HG03196 (cell line): Measurements from ENCODE around the gene CSRNP3.

Experiments
- ATAC-seq: cut with Tn5 transposase; IDR thresholded peaks from one replicate; pipeline ENCODE4 v1.9.1; 2021; ENCODE audit not compliant: unreplicated experiment

CSRNP3 gene

DNA sequence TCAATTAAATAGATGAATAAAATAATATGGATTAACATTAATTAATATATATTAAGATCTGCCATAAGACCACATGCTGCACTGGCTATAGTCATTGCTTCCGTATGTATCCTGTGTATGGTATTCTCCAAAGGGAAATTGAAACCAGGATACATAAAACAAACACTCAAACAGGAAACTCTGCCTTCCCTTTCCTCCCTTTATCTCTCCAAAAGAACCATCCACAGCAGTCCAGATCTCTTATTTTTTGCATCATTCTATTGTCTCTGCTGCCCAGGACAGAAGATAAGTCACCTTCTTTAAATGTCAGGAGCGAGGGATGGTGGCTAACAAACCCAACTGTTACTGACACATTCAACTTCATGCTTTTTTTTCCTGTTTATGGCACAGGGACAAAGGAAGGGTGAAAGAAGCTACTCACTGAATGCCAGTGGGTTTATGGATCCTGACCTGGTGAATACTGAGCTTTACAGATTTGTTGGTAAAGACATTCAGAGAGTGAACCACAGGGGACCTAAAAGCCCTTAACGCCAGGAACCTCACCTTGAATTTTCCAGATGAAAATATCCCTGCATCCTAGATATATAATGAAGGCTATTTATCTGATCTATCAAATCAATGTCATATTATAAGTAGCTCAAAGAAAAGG, 67.5 kb downstream of the CSRNP3 start:
- ATAC-seq, result no peak

GRCh38 chr2:165539985-165540384, 70.5 kb downstream of the CSRNP3 start:
- no peak for ATAC-seq

- ATAC-seq, result peak; percentile 90
Measured at GRCh38 chr2:165544897-165545296, 75.4 kb downstream of the CSRNP3 start.

DNA sequence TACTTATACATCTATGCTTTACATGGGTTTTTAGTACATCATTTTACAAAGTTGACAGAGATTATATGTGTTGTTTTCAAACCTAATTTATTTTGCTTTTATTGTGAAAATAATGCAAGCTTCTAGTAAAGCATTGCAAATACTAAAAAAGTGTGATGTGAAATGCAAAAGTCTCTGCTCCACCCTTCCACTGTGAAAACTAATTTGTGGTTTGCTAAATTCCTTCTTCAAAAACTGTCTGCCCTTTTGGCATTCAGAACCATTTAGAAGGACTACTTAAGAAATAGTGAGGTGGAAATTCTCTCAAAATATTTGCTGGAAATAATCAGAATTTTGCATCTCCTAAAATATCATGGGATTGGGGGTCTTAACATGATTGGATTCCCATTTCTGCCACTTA, 78.4 kb downstream of the CSRNP3 start:
- no peak for ATAC-seq

DNA sequence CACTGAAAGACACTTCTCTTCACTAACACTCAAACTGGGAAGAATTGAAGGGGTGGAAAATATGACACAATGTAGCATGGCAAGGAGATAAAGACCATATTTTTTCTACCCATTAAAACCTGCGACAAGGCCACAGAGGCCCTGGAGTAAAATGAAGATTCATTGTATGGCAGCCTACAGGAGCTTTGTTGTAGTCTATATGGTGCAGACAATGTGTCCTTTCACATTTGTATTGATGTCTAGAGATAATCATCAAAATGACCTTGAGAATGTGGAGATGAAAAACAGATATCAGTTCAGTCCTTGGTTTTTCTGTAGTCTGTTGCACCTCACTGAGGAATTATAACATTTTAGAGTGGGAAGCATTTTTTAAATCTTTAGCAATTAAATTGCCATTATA, 80.1 kb downstream of the CSRNP3 start:
- ATAC-seq, result no peak

DNA sequence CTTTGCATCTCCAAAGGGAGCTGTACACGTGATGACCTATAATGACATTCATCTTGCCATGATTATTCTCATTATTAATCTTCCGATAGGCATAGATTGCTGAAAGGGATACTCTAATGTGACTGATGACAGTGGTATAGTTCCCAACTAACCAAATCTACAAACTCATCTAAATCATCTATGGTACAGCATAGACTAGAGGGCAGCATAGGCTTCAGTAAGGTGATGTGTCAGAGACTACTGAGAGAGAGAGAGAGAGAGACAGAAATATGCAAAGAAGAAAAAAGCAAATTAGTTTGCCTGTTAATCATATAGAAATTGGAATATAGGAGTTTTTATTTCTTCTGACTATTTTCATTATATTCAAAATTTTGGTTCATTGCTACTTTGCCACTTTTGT, 89.3 kb downstream of the CSRNP3 start:
- no peak for ATAC-seq

DNA sequence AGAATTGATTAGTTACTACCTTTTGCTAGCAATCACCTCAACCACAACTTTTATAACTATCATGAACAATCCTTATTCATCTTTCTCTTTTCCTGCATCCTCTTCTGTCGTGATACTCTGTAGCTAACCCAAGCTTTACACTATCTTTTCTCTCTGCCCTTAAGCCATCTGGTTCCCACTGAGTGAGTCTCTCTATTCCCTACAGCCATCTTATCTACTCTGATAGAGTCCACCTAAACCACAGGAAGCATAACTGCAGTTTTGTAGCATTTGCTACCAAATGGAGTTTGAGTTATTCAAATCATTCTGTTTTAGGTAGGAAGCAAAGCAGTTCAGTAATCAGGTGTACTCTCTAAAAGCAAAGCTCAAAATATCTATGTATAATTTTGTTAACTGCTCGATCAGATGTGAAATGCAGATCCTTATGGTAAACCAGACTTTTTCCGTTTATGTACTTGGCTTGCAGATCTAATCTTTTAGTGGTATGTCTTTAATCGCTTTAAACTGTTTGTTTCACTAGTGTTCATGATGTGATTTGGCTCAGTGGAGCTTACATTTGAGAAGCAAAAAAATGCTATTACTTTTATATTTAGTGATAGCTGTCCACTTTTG, 91.0 kb downstream of the CSRNP3 start:
- no peak for ATAC-seq

DNA sequence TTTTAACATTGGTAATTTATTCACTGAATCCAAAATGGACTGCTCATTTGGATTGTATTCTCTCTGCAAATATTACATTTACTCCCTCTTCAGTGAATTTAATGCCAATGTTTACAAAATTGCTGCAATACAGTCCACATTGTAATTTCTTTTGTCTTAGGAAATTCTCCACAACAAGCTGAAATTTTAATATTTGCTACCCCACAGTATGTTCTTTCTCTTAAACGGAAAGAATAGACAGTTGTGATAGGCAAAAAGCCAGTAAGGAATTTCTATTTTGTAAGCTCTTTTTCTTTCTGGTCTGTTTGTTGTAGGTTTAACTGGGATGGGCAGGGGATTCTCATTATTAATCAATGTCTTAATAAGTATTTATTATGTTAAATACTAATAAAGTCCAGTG, 92.0 kb downstream of the CSRNP3 start:
- ATAC-seq, result no peak

- ATAC-seq, result no peak
Measured at GRCh38 chr2:165562233-165562632, 92.7 kb downstream of the CSRNP3 start.

DNA sequence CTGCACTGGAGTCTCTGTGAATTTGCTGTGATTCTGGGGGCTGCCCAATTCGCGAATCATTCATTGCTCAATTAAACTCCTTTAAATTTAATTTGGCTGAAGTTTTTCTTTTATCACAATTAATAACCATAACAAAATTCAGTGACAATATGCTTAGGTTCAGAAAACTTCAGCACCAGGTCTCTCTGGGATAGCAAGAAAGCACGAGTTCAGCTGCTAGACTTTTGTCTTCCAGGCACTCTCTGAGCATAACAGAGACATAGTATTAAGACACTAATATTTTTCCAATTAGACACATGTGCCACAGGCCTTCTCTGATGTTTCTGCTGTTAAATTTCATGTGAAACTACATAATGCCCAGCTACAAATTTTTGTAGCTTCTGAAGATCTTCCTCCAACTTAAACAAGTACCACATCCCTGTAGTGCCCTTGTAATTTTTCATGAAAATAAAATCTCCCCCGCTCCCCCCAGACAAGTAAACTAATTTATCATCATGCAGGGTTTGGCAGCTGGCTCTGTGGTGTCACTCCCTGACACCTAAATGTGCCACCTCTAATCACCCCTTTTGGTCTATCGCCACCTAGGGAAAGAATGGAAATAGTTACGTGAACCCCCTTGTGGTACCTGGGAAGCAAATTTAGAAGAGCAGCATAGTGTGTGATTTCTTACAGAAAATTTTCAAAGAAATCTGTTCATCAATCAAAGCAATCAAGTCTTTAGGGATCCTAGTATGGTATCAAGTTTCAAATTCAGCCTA, 94.1 kb downstream of the CSRNP3 start:
- no peak for ATAC-seq

- ATAC-seq, result no peak
Measured at GRCh38 chr2:165566008-165566407, 96.5 kb downstream of the CSRNP3 start.

- ATAC-seq, result no peak
Measured at GRCh38 chr2:165567273-165567672, 97.8 kb downstream of the CSRNP3 start.

DNA sequence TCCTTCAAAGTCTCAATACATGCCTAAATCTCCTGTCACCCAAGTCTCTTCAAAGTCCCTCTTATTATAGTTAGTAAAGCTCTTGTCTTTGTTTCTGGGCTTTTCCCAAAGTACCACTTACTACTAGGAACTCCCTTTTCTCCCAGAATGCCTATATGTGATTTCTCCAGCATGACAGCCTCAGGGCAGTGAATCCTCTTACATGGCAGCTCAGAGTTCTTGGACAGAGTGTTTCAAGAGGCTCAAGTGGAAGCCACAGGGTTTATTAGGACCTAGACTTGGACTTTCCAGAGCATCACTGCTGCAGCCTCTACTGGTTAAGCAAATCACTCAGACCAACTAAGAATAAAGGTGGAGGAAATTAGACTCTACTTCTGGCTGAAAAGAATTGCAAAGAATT, 98.9 kb downstream of the CSRNP3 start:
- no peak for ATAC-seq

DNA sequence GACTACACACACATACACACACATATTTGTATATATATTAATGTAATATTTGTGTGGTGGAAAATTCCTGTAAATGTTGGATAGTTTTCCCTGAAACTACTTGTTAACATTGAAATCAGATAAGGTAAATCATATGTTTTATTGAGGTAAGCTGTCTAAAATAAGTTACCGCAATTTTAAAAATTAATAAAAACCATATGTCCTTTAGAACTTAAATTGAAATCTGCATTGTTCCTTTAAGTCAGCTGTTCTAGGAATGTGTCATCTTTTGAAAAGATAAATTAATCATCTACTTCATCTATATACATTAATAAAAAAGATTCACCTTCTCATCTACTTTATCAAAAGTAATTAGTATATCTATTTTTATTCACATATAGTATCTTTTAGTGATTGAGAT, 102.0 kb downstream of the CSRNP3 start:
- no peak for ATAC-seq

GRCh38 chr2:165572151-165572550, 102.7 kb downstream of the CSRNP3 start:
- no peak for ATAC-seq

GRCh38 chr2:165573534-165574461, 104.3 kb downstream of the CSRNP3 start:
- no peak for ATAC-seq

DNA sequence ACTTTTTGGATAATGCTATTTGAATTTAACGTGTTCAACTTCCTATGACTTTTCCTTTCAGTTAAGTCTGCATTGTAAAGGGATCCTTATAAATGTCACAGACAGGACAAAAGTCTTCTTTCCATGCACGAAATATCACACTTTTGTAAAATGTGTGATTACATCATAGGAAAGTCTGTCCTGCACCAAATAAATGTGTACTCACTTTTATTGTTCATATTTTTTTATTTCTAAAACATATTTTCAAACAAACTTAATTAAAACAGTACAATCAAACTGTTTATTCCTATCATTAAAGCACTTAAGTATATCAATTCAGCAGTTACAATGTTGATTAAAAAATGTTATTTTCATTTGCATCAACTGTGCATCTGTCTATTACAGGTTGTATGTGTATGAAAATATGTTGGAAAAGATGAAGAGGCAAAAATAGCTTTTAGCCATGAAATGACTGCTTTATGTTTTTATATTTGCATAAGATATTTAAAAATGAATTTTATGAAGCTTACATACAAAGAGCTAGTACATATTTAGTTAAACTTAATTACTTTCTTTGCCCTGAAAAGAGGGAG, 105.6 kb downstream of the CSRNP3 start:
- ATAC-seq, result no peak

DNA sequence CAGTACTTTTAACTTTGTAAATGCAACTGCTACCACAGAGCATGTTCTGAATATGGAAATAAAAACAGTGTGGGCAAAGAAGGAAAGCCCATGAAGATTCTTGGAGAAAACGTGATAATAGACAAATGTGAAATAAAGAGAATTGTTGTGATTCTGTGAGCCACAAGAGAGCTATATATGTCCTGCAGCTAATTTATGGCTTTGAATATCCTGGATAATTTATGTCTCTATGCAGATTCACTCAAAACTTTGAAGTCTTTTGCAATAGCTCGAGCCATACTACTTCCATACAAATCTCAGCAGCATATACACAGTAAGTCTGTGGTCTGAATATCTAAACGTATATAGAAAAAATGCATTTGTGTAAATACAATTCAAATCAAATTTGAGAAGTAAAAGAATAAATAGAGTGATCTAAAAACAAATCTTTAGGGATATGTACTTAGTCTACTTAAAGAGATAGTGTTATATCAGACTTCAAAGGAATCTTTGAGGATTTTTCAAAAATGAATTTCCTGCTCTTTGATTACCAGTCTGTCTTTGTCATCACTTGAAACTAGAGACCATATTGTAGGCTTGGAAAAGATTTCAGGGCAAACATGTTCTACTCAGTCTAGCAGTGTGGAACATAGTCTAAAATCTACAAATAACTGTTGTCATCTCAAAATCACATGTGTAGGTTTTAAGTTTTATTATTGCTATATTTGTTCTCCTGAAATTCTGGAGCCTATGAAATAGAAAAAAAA, 107.1 kb downstream of the CSRNP3 start:
- no peak for ATAC-seq

- ATAC-seq, result no peak
Measured at GRCh38 chr2:165582409-165582808, 112.9 kb downstream of the CSRNP3 start.

GRCh38 chr2:165582863-165583506, 113.5 kb downstream of the CSRNP3 start:
- ATAC-seq, result no peak
